ENCODE results near the gene ABCG1.

ABCG1 gene

GRCh38 chr21:42272109-42272962, 53.4 kb downstream of the ABCG1 start:
- TF ChIP-seq CTCF (IDR thresholded peaks at IDR 0.05; ENCODE audit: low read depth, low read length): no peak
- H3K36me3 ChIP-seq: no peaks in the 10 kb centered on the region; the same call in 1 of the 2 replicates

DNA sequence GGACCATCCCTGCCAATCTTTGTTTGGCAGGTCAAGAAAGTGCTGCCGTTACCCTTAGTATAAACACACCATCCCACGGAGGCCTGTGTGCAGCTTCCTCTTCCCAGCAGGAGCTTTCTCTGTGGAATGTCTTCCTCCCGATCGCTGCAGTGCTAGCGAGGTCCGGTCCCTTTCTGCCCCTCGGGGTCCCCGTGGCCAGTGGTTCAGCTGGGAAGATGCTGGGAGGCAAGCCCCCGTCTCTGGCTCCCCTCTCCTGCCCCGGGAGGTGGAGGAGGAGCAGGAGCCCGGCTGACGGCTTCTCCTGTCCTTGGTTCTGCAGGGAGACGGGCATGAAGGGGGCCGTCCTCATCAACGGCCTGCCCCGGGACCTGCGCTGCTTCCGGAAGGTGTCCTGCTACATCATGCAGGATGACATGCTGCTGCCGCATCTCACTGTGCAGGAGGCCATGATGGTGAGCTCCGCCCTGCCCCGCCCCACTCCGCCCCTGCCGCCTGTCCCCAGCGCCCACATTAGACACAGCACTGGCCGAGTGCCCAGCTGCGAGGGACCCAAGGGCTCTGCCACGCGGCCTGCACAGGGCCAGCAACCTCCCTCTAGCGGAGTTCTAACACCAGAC, 54.2 kb downstream of the ABCG1 start:
- DNase-seq: no peak
- Histone ChIP-seq H3K27me3 (no peaks in the 10 kb centered on the region), H3K36me3 (no peaks in the 10 kb centered on the region; the same call in 1 of the 2 replicates), H3K4me1 (no peaks in the 10 kb centered on the region), H3K9me3 (no peaks in the 10 kb centered on the region), H3K4me3 (ENCODE audit: low read depth, low read length) (no peak overlapping the region)
- no peak for TF ChIP-seq CTCF (IDR thresholded peaks at IDR 0.05; ENCODE audit: low read depth, low read length)

More at GRCh38 chr21:42272109-42272962, 53.4 kb downstream of the ABCG1 start:
- Histone ChIP-seq H3K4me3 (ENCODE audit: low read depth, low read length) (no peak overlapping the region), H3K27me3 (no peaks in the 10 kb centered on the region), H3K9me3 (no peaks in the 10 kb centered on the region), H3K4me1 (no peaks in the 10 kb centered on the region)
- no peak for DNase-seq

- no peaks in the 10 kb centered on the region; the same call in 1 of the 2 replicates for H3K36me3 ChIP-seq
- H3K4me3 ChIP-seq (ENCODE audit: low read depth, low read length): no peak overlapping the region
- H3K9me3 ChIP-seq: no peaks in the 10 kb centered on the region
- DNase-seq: no peak
- no peaks in the 10 kb centered on the region for H3K27me3 ChIP-seq
- no peak for TF ChIP-seq CTCF (IDR thresholded peaks at IDR 0.05; ENCODE audit: low read depth, low read length)
- H3K4me1 ChIP-seq: no peaks in the 10 kb centered on the region
Observed at GRCh38 chr21:42276076-42276475, 57.1 kb downstream of the ABCG1 start.

GRCh38 chr21:42276526-42277154, 57.7 kb downstream of the ABCG1 start:
- H3K4me3 ChIP-seq (ENCODE audit: low read depth, low read length): no peak overlapping the region
- H3K36me3 ChIP-seq: no peaks in the 10 kb centered on the region; the same call in 1 of the 2 replicates
- peak; percentile 45 for TF ChIP-seq CTCF (IDR thresholded peaks at IDR 0.05; ENCODE audit: low read depth, low read length)
- no peaks in the 10 kb centered on the region for H3K9me3 ChIP-seq
- DNase-seq: no peak
- no peaks in the 10 kb centered on the region for H3K4me1 ChIP-seq
- H3K27me3 ChIP-seq: no peaks in the 10 kb centered on the region

DNA sequence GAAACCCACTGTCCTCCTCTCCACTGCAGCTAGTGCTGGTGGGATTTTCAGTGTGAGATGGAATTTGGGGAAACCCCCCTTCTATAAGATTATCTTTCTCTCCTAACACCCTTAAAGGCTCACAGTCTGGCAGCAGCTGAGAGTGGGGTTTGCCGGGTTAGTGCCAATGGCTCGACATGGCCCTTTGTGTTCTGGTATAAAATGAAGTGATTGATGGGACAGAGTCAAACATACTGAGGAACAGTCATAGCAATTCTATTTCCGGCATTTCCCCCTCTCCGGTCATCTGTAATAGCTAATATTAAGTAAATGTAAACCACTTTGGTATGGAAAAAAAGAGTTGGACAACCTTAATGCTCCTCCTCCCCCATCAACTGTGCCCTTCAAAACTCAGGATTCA, 58.7 kb downstream of the ABCG1 start:
- H3K4me3 ChIP-seq (ENCODE audit: low read depth, low read length): no peak overlapping the region
- no peaks in the 10 kb centered on the region for H3K36me3 ChIP-seq
- H3K4me1 ChIP-seq: no peaks in the 10 kb centered on the region
- no peak for TF ChIP-seq CTCF (IDR thresholded peaks at IDR 0.05; ENCODE audit: low read depth, low read length)
- H3K9me3 ChIP-seq: no peaks in the 10 kb centered on the region
- no peak for DNase-seq
- H3K27me3 ChIP-seq: no peaks in the 10 kb centered on the region

Data from BE2C (cell line).